Thoracic aorta (tissue), 2 donors: ENCODE results near the gene NDUFV2. TPM values are rescaled to one million over a fixed set of nuclear protein-coding genes. Genes with fewer than 3 reads are reported as not detected.

ENCODE experiments used
- ATAC-seq: fragments of 150-250 bp; one replicate; pipeline ENCODE4 v1.8.0; 2017; ENCODE audit warnings: low read depth; ENCODE audit not compliant: insufficient number of reproducible peaks, low FRiP score
- DNase-seq: peaks from one replicate; pipeline ENCODE4 v3.0.0-alpha.2; 2020; ENCODE audit warnings: low spot score
- H3K27ac ChIP-seq, 2 donors: fragments of 200-600 bp; sonication (generic); 1 replicate in 1 of 2; 2 replicates in 1 of 2; pipeline ENCODE4 v1.5.1; 2016; ENCODE audit warnings: mild to moderate bottlenecking in 2 of 2, moderate library complexity in 2 of 2
- H3K27me3 ChIP-seq: fragments of 200-600 bp; sonication (generic); replicated peaks from 2 replicates; pipeline ENCODE4 v1.6.0; 2016; ENCODE audit warnings: mild to moderate bottlenecking; ENCODE audit not compliant: insufficient read depth
- H3K36me3 ChIP-seq: fragments of 200-600 bp; sonication (generic); one replicate; pipeline ENCODE4 v1.5.1; 2016
- H3K4me1 ChIP-seq, 2 donors: fragments of 200-600 bp; sonication (generic); 1 replicate in 1 of 2; 2 replicates in 1 of 2; pipeline versions ENCODE4 v1.5.1 to v1.6.0; 2016; ENCODE audit warnings: low read depth in 2 of 2, mild to moderate bottlenecking in 1 of 2; ENCODE audit not compliant: control insufficient read depth in 1 of 2
- H3K4me3 ChIP-seq: fragments of 200-600 bp; sonication (generic); 2 replicates; pipeline ENCODE4 v1.5.1; 2016; ENCODE audit warnings: mild to moderate bottlenecking
- H3K9me3 ChIP-seq: fragments of 200-600 bp; sonication (generic); 2 replicates; pipeline ENCODE4 v1.5.1; 2016
- total RNA-seq, 2 donors: library from RNA; depleted of rRNA; stranded (reverse); fragments of >200 nt; gene quantifications; one replicate each; pipeline versions ENCODE4 v1.1.0 to v1.2.3, GENCODE V29; 2016
- TF ChIP-seq, protein P1 (sequence below): fragments of 200-600 bp; sonication (generic); IDR thresholded peaks from one replicate; pipeline ENCODE4 v1.5.1; 2019; ENCODE audit warnings: antibody characterized with exemption

NDUFV2 gene
- total RNA-seq, 2 donors from 2014 or later = 44.0 to 94.9 TPM

DNA sequence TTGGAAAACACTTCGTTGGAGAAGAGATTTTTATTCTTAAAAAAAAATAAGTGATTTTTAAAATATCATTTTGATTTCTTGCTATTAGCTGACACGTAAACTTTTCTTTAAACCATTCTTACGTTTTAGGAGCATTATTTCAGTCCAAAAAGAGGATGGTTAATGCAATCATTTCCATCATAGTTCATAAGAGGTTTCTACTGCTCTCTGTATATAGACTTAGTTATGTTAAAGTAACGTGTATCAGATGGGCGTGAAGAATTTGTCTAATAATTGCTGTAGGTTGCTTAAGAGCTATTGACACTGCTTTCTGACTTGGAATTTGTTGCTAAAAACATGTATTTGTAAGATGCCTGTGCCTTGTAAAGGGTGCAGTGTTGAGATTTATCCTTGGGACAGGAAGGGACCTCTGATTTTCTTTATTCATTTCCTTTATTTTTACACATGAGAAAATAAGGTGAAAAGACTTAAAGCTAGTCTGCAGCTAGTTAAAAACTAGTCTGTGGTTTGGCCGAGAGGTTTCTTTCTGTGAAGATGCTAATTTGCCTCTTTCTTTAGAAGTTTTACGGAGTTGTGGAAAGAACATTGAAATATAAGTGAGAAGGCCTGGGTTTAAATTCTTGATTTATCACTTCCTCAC, 37.0 kb downstream of the NDUFV2 start:
- DNase-seq (no peak), ATAC-seq (no peak)
- H3K4me3 ChIP-seq = peak overlapping the region; percentile 88
- peaks cover 50 to 63% of the 10 kb centered on the region in 2 donors for H3K4me1 ChIP-seq
- TF ChIP-seq, protein P1, sequence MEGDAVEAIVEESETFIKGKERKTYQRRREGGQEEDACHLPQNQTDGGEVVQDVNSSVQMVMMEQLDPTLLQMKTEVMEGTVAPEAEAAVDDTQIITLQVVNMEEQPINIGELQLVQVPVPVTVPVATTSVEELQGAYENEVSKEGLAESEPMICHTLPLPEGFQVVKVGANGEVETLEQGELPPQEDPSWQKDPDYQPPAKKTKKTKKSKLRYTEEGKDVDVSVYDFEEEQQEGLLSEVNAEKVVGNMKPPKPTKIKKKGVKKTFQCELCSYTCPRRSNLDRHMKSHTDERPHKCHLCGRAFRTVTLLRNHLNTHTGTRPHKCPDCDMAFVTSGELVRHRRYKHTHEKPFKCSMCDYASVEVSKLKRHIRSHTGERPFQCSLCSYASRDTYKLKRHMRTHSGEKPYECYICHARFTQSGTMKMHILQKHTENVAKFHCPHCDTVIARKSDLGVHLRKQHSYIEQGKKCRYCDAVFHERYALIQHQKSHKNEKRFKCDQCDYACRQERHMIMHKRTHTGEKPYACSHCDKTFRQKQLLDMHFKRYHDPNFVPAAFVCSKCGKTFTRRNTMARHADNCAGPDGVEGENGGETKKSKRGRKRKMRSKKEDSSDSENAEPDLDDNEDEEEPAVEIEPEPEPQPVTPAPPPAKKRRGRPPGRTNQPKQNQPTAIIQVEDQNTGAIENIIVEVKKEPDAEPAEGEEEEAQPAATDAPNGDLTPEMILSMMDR = no peak
- H3K27me3 ChIP-seq = no peaks in the 10 kb centered on the region
- H3K36me3 ChIP-seq = no peaks in the 10 kb centered on the region
- H3K27ac ChIP-seq = no peak overlapping the region
- H3K9me3 ChIP-seq = no peaks in the 10 kb centered on the region

- no peak overlapping the region for H3K27ac ChIP-seq
- DNase-seq (no peak), ATAC-seq (no peak)
- no peaks in the 10 kb centered on the region for H3K9me3 ChIP-seq
- no peaks in the 10 kb centered on the region for H3K36me3 ChIP-seq
- no peaks in the 10 kb centered on the region for H3K27me3 ChIP-seq
- TF ChIP-seq, protein P1 = no peak
- H3K4me1 ChIP-seq = peaks cover 51 to 62% of the 10 kb centered on the region in 2 donors
- peak overlapping the region; percentile 88 for H3K4me3 ChIP-seq
These were observed 37.9 kb downstream of the NDUFV2 start for GRCh38 chr18:9140381-9140780.

GRCh38 chr18:9140984-9141383, 38.5 kb downstream of the NDUFV2 start:
- Histone ChIP-seq H3K4me3 (no peak overlapping the region), H3K27ac (no peak overlapping the region), H3K36me3 (no peaks in the 10 kb centered on the region), H3K27me3 (no peaks in the 10 kb centered on the region), H3K9me3 (no peaks in the 10 kb centered on the region), H3K4me1 (peaks cover 55 to 62% of the 10 kb centered on the region in 2 donors)
- TF ChIP-seq, protein P1 = no peak
- DNase-seq = no peak
- no peak for ATAC-seq

- DNase-seq (no peak), ATAC-seq (no peak)
- TF ChIP-seq, protein P1 = no peak
- Histone ChIP-seq H3K4me1 (peaks cover 43 to 60% of the 10 kb centered on the region in 2 donors), H3K27me3 (no peaks in the 10 kb centered on the region), H3K9me3 (no peaks in the 10 kb centered on the region), H3K4me3 (no peak overlapping the region), H3K27ac (peak overlapping the region in 1 of 2 donors; percentile 35), H3K36me3 (no peaks in the 10 kb centered on the region)
These were observed 43.7 kb downstream of the NDUFV2 start for GRCh38 chr18:9146224-9146623.

GRCh38 chr18:9147440-9148202, 45.1 kb downstream of the NDUFV2 start:
- Histone ChIP-seq H3K36me3 (no peaks in the 10 kb centered on the region), H3K9me3 (no peaks in the 10 kb centered on the region), H3K27me3 (no peaks in the 10 kb centered on the region), H3K4me3 (no peak overlapping the region), H3K4me1 (peaks cover 42 to 56% of the 10 kb centered on the region in 2 donors), H3K27ac (peak overlapping the region; percentile 9 to 12)
- TF ChIP-seq, protein P1 = peak; percentile 64
- DNase-seq (no peak), ATAC-seq (peak; percentile 72)
